SK-N-SH treated with all-trans-retinoic acid at 6 μM for 48 hours (cell line): Measurements from ENCODE around the gene STRBP.

Source experiments
- ATAC-seq: fragments of 200-7000 bp; cut with Tn5 transposase; 3 replicates; pipeline ENCODE4 v1.9.1; 2020; ENCODE audit warnings: mild to moderate bottlenecking, moderate library complexity
- ARNTL ChIP-seq: fragments of 450-650 bp; formaldehyde crosslinking; IDR thresholded peaks from 2 replicates; pipeline ENCODE4 v1.5.0; 2020; ENCODE audit warnings: low read depth, mild to moderate bottlenecking, moderate library complexity, borderline replicate concordance
- BACH2 ChIP-seq: fragments of 250-450 bp; sonication (Bioruptor Pico); IDR thresholded peaks from 2 replicates; pipeline ENCODE4 v1.9.0; 2021; ENCODE audit warnings: mild to moderate bottlenecking, borderline replicate concordance
- CREB5 ChIP-seq: fragments of 250-450 bp; sonication (Bioruptor Pico); IDR thresholded peaks from 2 replicates; pipeline ENCODE4 v1.5.1; 2020; ENCODE audit warnings: low read depth, mild to moderate bottlenecking, moderate library complexity
- CSDC2 ChIP-seq: fragments of 250-450 bp; sonication (Bioruptor Pico); IDR thresholded peaks from 2 replicates; pipeline ENCODE4 v1.5.0; 2020; ENCODE audit warnings: mild to moderate bottlenecking, moderate library complexity
- ESRRG ChIP-seq: fragments of 250-450 bp; sonication (Bioruptor Pico); IDR thresholded peaks from 2 replicates; pipeline ENCODE4 v1.6.1; 2021; ENCODE audit warnings: mild to moderate bottlenecking
- GLIS3 ChIP-seq: fragments of 250-450 bp; sonication (Bioruptor Pico); IDR thresholded peaks from 2 replicates; pipeline ENCODE4 v1.5.0; 2020; ENCODE audit warnings: mild to moderate bottlenecking, moderate library complexity
- OSR1 ChIP-seq: fragments of 250-450 bp; sonication (Bioruptor Pico); IDR thresholded peaks from 2 replicates; pipeline ENCODE4 v1.8.0; 2022; ENCODE audit warnings: moderate library complexity, mild to moderate bottlenecking, inconsistent platforms
- PPARA ChIP-seq: fragments of 250-450 bp; sonication (Bioruptor Pico); IDR thresholded peaks from 2 replicates; pipeline ENCODE4 v1.5.0; 2020; ENCODE audit warnings: mild to moderate bottlenecking, borderline replicate concordance
- RARB ChIP-seq: fragments of 250-450 bp; sonication (Bioruptor Pico); IDR thresholded peaks from 2 replicates; pipeline ENCODE4 v1.8.0; 2021; ENCODE audit warnings: mild to moderate bottlenecking, moderate library complexity
- SNAI2 ChIP-seq: fragments of 250-450 bp; sonication (Bioruptor Pico); IDR thresholded peaks from 2 replicates; pipeline ENCODE4 v1.5.0; 2020; ENCODE audit warnings: mild to moderate bottlenecking, moderate library complexity
- TCF4 ChIP-seq: fragments of 250-450 bp; sonication (Bioruptor Pico); IDR thresholded peaks from 2 replicates; pipeline ENCODE4 v1.8.0; 2021; ENCODE audit warnings: mild to moderate bottlenecking, moderate library complexity, borderline replicate concordance
- TOX ChIP-seq: fragments of 250-450 bp; sonication (Bioruptor Pico); IDR thresholded peaks from 2 replicates; pipeline ENCODE4 v1.8.0; 2021; ENCODE audit warnings: mild to moderate bottlenecking, moderate library complexity, borderline replicate concordance
- ZC3H10 ChIP-seq: fragments of 250-450 bp; sonication (Bioruptor Pico); IDR thresholded peaks from 2 replicates; pipeline ENCODE4 v1.5.1; 2021; ENCODE audit warnings: mild to moderate bottlenecking, moderate library complexity
- ZFP3 ChIP-seq: fragments of 250-450 bp; sonication (Bioruptor Pico); IDR thresholded peaks from 2 replicates; pipeline ENCODE4 v1.5.0; 2020; ENCODE audit warnings: mild to moderate bottlenecking, moderate library complexity
- ZFP30 ChIP-seq: fragments of 450-650 bp; formaldehyde crosslinking; IDR thresholded peaks from 2 replicates; pipeline ENCODE4 v1.5.0; 2022; ENCODE audit warnings: mild to moderate bottlenecking, moderate library complexity
- ZNF565 ChIP-seq: fragments of 450-650 bp; formaldehyde crosslinking; conservative IDR thresholded peaks from 2 replicates; pipeline ENCODE4 v1.5.0; 2020; ENCODE audit warnings: low read depth, mild to moderate bottlenecking, moderate library complexity
- TF ChIP-seq, protein P1 (sequence below): fragments of 250-450 bp; sonication (Bioruptor Pico); IDR thresholded peaks from 2 replicates; pipeline ENCODE4 v1.5.0; 2020; ENCODE audit warnings: mild to moderate bottlenecking, moderate library complexity
- TF ChIP-seq, protein P2 (sequence below): fragments of 250-450 bp; sonication (Bioruptor Pico); IDR thresholded peaks from 2 replicates; pipeline ENCODE4 v1.8.0; 2021; ENCODE audit warnings: low read depth, mild to moderate bottlenecking, moderate library complexity, borderline replicate concordance
- TF ChIP-seq, protein P3 (sequence below): fragments of 250-450 bp; sonication (Bioruptor Pico); IDR thresholded peaks from 2 replicates; pipeline ENCODE4 v1.8.0; 2020; ENCODE audit warnings: mild to moderate bottlenecking, moderate library complexity, borderline replicate concordance

Gene STRBP

GRCh38 chr9:123116036-123116435 lies 152.3 kb downstream of the STRBP start:
- no peak for ATAC-seq
- TF ChIP-seq CSDC2 (CRISPR knock-in tag) (no peak), ESRRG (CRISPR knock-in tag) (no peak), RARB (CRISPR knock-in tag) (no peak), ARNTL (CRISPR knock-in tag) (no peak), BACH2 (CRISPR knock-in tag) (no peak), OSR1 (CRISPR knock-in tag) (no peak), ZC3H10 (no peak)
- TF ChIP-seq, protein P1, sequence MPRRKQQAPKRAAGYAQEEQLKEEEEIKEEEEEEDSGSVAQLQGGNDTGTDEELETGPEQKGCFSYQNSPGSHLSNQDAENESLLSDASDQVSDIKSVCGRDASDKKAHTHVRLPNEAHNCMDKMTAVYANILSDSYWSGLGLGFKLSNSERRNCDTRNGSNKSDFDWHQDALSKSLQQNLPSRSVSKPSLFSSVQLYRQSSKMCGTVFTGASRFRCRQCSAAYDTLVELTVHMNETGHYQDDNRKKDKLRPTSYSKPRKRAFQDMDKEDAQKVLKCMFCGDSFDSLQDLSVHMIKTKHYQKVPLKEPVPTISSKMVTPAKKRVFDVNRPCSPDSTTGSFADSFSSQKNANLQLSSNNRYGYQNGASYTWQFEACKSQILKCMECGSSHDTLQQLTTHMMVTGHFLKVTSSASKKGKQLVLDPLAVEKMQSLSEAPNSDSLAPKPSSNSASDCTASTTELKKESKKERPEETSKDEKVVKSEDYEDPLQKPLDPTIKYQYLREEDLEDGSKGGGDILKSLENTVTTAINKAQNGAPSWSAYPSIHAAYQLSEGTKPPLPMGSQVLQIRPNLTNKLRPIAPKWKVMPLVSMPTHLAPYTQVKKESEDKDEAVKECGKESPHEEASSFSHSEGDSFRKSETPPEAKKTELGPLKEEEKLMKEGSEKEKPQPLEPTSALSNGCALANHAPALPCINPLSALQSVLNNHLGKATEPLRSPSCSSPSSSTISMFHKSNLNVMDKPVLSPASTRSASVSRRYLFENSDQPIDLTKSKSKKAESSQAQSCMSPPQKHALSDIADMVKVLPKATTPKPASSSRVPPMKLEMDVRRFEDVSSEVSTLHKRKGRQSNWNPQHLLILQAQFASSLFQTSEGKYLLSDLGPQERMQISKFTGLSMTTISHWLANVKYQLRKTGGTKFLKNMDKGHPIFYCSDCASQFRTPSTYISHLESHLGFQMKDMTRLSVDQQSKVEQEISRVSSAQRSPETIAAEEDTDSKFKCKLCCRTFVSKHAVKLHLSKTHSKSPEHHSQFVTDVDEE (CRISPR knock-in tag) = no peak
- TF ChIP-seq, all 23 proteins: peak for 0

DNA sequence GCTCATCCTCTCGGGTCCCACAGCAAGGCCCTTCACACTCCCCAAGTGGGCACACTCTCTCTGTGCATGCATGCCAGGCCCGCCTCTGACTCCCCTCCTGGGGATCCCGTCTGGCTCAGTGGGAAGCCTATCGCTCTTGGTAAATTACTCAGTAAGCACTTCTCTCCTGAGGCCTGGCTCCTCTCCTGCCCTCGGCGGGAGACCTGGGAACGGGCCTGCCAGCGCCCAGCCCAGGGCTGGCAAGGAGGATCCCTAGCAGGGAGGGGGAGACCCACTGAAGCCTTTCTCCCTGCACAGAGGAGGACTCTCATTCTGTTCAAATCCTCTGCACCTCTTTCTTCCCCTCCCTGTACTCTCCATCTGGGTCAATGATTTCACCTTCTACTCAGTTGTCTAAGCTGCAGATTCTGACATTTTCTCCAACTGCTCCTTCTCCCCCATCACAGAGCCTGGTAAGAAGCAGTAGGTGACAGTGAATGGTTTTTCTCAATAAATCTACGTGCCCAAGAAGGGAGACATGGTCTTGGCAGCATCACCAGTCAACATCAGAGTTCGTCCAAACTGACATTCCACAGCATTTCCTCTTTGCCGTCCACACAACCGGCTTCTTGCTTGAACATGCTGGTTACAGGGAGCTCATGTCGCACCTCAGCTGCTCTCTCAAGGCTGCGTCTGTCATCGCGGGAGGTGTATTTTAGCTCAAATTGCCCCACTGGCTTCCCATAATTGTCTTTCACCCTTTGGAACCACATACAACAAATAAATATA lies 153.1 kb downstream of the STRBP start:
- TF ChIP-seq ZFP3 (CRISPR knock-in tag) (no peak), TOX (CRISPR knock-in tag) (no peak), TCF4 (CRISPR knock-in tag) (no peak), RARB (CRISPR knock-in tag) (no peak), ZFP30 (CRISPR knock-in tag) (no peak), GLIS3 (no peak), ZNF565 (CRISPR knock-in tag) (no peak), SNAI2 (CRISPR knock-in tag) (no peak), ESRRG (CRISPR knock-in tag) (no peak), BACH2 (CRISPR knock-in tag) (no peak), OSR1 (CRISPR knock-in tag) (no peak)
- TF ChIP-seq, protein P1 (CRISPR knock-in tag) = no peak
- no peak for ATAC-seq

- TF ChIP-seq GLIS3 (no peak), SNAI2 (CRISPR knock-in tag) (no peak), ZFP30 (CRISPR knock-in tag) (no peak), BACH2 (CRISPR knock-in tag) (no peak), ARNTL (CRISPR knock-in tag) (no peak)
- ATAC-seq = no peak
These were observed 155.2 kb downstream of the STRBP start for GRCh38 chr9:123113185-123113584.

DNA sequence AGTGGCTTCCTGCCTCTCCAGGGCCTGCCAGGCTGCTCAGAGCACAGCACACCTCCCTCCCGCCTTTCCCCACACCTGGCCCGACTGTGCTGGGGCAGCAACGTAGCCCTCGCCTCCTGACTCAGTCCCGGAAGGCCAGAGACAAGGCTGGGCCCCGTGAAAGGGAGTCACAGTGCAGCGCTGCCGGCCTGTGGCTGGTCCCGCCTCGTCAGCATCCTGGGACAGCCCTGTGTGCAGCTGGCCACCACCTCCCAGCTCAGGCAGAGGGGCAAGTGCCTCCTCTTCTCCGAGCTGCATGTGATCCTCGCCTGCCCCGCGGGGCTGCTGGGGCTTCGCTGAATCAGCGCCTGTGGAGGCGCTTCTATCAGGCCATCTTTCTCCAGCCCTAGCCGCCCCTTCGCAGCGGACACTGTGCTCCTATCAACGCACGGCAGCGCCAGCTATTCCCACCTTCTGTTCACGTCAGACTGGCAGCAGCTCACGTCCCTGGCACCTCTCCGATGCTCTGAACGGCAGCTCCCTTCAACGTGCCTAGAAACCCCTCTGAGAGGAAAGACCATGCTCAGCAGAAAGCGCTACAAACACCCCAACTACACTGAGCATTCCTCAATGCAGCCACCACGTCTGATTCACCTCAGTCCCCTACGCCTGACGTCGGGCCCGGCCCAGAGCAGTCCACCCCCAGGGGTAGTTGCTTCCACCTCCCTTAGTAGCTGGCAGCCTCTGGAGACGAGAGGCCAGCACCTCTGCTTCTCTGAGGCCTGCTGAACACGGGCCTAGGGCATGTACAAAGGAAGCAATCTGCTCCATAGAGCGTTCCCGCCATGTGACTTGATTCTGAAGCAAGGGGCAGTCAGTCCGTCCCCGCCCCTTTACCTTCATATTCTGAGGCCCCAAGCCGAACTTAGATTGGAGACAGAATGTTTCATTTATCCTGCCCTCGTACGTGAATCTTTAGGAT lies 156.1 kb downstream of the STRBP start:
- peak; percentile 11 for ATAC-seq
- TF ChIP-seq, protein P2, sequence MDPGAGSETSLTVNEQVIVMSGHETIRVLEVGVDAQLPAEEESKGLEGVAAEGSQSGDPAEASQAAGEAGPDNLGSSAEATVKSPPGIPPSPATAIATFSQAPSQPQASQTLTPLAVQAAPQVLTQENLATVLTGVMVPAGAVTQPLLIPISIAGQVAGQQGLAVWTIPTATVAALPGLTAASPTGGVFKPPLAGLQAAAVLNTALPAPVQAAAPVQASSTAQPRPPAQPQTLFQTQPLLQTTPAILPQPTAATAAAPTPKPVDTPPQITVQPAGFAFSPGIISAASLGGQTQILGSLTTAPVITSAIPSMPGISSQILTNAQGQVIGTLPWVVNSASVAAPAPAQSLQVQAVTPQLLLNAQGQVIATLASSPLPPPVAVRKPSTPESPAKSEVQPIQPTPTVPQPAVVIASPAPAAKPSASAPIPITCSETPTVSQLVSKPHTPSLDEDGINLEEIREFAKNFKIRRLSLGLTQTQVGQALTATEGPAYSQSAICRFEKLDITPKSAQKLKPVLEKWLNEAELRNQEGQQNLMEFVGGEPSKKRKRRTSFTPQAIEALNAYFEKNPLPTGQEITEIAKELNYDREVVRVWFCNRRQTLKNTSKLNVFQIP (CRISPR knock-in tag) = no peak
- no peak for TF ChIP-seq OSR1 (CRISPR knock-in tag)
- TF ChIP-seq CREB5 = no peak
- no peak for TF ChIP-seq ZC3H10
- TF ChIP-seq SNAI2 (CRISPR knock-in tag) = no peak
- TF ChIP-seq GLIS3 = no peak
- TF ChIP-seq ZFP3 (CRISPR knock-in tag) = no peak
- TF ChIP-seq, protein P3, sequence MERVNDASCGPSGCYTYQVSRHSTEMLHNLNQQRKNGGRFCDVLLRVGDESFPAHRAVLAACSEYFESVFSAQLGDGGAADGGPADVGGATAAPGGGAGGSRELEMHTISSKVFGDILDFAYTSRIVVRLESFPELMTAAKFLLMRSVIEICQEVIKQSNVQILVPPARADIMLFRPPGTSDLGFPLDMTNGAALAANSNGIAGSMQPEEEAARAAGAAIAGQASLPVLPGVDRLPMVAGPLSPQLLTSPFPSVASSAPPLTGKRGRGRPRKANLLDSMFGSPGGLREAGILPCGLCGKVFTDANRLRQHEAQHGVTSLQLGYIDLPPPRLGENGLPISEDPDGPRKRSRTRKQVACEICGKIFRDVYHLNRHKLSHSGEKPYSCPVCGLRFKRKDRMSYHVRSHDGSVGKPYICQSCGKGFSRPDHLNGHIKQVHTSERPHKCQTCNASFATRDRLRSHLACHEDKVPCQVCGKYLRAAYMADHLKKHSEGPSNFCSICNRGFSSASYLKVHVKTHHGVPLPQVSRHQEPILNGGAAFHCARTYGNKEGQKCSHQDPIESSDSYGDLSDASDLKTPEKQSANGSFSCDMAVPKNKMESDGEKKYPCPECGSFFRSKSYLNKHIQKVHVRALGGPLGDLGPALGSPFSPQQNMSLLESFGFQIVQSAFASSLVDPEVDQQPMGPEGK = no peak
- TF ChIP-seq PPARA (CRISPR knock-in tag) = no peak
- no peak for TF ChIP-seq ZFP30 (CRISPR knock-in tag)
- no peak for TF ChIP-seq CSDC2 (CRISPR knock-in tag)
- TF ChIP-seq TCF4 (CRISPR knock-in tag) = no peak
